Fibroblast of lung (primary cell): ENCODE results near the gene B4GALT6. TPM values are rescaled to one million over a fixed set of nuclear protein-coding genes. Genes with fewer than 3 reads are reported as not detected.

Experiments used
- DNase-seq, 2 donors: peaks; one replicate each; pipeline versions ENCODE4 v3.0.0 to v3.0.0-alpha.2; 2010; ENCODE audit warnings: low read depth in 2 of 2
- H2AFZ ChIP-seq: 2 replicates; pipeline ENCODE4 v1.5.1; 2012; ENCODE audit warnings: low read length, control low read depth, inconsistent platforms
- H3K27ac ChIP-seq: 2 replicates; pipeline ENCODE4 v1.5.1; 2011; ENCODE audit warnings: low read length, control low read depth; ENCODE audit not compliant: insufficient read depth
- H3K27me3 ChIP-seq: 2 replicates; pipeline ENCODE4 v1.5.1; 2011; ENCODE audit warnings: mild to moderate bottlenecking, low read length; ENCODE audit not compliant: control insufficient read depth, insufficient read depth
- H3K36me3 ChIP-seq: 2 replicates; pipeline ENCODE4 v1.5.1; 2011; ENCODE audit warnings: low read length; ENCODE audit not compliant: control insufficient read depth, insufficient read depth
- H3K4me1 ChIP-seq: 2 replicates; pipeline ENCODE4 v1.5.1; 2011; ENCODE audit warnings: low read length; ENCODE audit not compliant: control insufficient read depth, insufficient read depth; ENCODE audit errors: extremely low read depth
- H3K4me2 ChIP-seq: 2 replicates; pipeline ENCODE4 v1.5.1; 2011; ENCODE audit warnings: low read length, control low read depth; ENCODE audit not compliant: insufficient read depth; ENCODE audit errors: extremely low read depth
- H3K4me3 ChIP-seq, 4 experiments: fragments of 200-600 bp in 1 of 4; sonication (generic) in 1 of 4; replicated peaks in 1 of 4; 2 replicates each; pipeline ENCODE4 v1.5.1; 2011 to 2016; ENCODE audit warnings: low read length in 4 of 4, low read depth in 3 of 4, mild to moderate bottlenecking in 3 of 4, control low read depth in 2 of 4, inconsistent platforms in 1 of 4, mixed read lengths in 1 of 4; ENCODE audit not compliant: insufficient read depth in 1 of 4; ENCODE audit errors: control extremely low read depth in 1 of 4
- H3K79me2 ChIP-seq: 2 replicates; pipeline ENCODE4 v1.5.1; 2012; ENCODE audit warnings: mild to moderate bottlenecking, low read length, inconsistent platforms; ENCODE audit not compliant: control insufficient read depth, insufficient read depth
- H3K9ac ChIP-seq: 2 replicates; pipeline ENCODE4 v1.5.1; 2011; ENCODE audit warnings: mild to moderate bottlenecking, low read length, control low read depth; ENCODE audit not compliant: insufficient read depth
- H3K9me3 ChIP-seq: 2 replicates; pipeline ENCODE4 v1.5.1; 2012; ENCODE audit warnings: low read depth, low read length; ENCODE audit not compliant: control insufficient read depth, insufficient read depth
- H4K20me1 ChIP-seq: 2 replicates; pipeline ENCODE4 v1.5.1; 2011; ENCODE audit warnings: low read length; ENCODE audit not compliant: control insufficient read depth, insufficient read depth; ENCODE audit errors: extremely low read depth
- EZH2 ChIP-seq: IDR thresholded peaks from 2 replicates; pipeline ENCODE4 v1.5.1; 2012; ENCODE audit warnings: low read length, control low read depth, mild to moderate bottlenecking; ENCODE audit errors: missing control alignments
- polyA plus RNA-seq, 2 donors: library from polyadenylated mRNA; depleted of rRNA in 1 of 2; stranded (reverse) in 1 of 2; unstranded in 1 of 2; fragments of >200 nt; gene quantifications; 2 replicates each; pipeline ENCODE4 v1.2.1, GENCODE V29; 2011 to 2012; ENCODE audit warnings: missing spikeins in 1 of 2
- total RNA-seq: library from RNA; depleted of rRNA; stranded (reverse); fragments of >200 nt; gene quantifications from 2 replicates; pipeline ENCODE4 v1.2.1, GENCODE V29; 2014
- TF ChIP-seq, protein P1 (sequence below), 2 donors: IDR thresholded peaks in 1 of 2; conservative IDR thresholded peaks in 1 of 2; 1 replicate in 1 of 2; 2 replicates in 1 of 2; pipeline ENCODE4 v1.5.1; 2011 to 2012; ENCODE audit warnings: low read length in 2 of 2, control low read depth in 1 of 2, inconsistent platforms in 1 of 2, low read depth in 1 of 2, mild to moderate bottlenecking in 1 of 2

Gene B4GALT6
- total and polyA plus RNA-seq, 2 donors (not counting 1 experiment from before 2014, with no cell fraction given): 1.5 to 2.5 TPM

GRCh38 chr18:31585991-31586390 is 98.4 kb downstream of the B4GALT6 start:
- H3K9me3 ChIP-seq: no peaks in the 10 kb centered on the region

GRCh38 chr18:31583185-31583854 is 101.1 kb downstream of the B4GALT6 start:
- H3K79me2 ChIP-seq: no peaks in the 10 kb centered on the region
- H3K4me1 ChIP-seq: no peaks in the 10 kb centered on the region
- TF ChIP-seq, protein P1, sequence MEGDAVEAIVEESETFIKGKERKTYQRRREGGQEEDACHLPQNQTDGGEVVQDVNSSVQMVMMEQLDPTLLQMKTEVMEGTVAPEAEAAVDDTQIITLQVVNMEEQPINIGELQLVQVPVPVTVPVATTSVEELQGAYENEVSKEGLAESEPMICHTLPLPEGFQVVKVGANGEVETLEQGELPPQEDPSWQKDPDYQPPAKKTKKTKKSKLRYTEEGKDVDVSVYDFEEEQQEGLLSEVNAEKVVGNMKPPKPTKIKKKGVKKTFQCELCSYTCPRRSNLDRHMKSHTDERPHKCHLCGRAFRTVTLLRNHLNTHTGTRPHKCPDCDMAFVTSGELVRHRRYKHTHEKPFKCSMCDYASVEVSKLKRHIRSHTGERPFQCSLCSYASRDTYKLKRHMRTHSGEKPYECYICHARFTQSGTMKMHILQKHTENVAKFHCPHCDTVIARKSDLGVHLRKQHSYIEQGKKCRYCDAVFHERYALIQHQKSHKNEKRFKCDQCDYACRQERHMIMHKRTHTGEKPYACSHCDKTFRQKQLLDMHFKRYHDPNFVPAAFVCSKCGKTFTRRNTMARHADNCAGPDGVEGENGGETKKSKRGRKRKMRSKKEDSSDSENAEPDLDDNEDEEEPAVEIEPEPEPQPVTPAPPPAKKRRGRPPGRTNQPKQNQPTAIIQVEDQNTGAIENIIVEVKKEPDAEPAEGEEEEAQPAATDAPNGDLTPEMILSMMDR (conservative IDR thresholded peaks at IDR 0.05 in 1 of 2, IDR thresholded peaks at IDR 0.05 in 1 of 2; ENCODE audit: low read depth in 1 of 2, low read length in 2 of 2): no peak
- no peak for TF ChIP-seq EZH2
- no peak overlapping the region for H3K4me2 ChIP-seq
- H3K9me3 ChIP-seq: no peaks in the 10 kb centered on the region
- H4K20me1 ChIP-seq: no peaks in the 10 kb centered on the region
- H2AFZ ChIP-seq: no peak overlapping the region
- no peak overlapping the region for H3K27ac ChIP-seq
- H3K4me3 ChIP-seq: no peak overlapping the region
- no peaks in the 10 kb centered on the region for H3K27me3 ChIP-seq
- no peak overlapping the region for H3K9ac ChIP-seq
- DNase-seq: no peak
- H3K36me3 ChIP-seq: no peaks in the 10 kb centered on the region

More at GRCh38 chr18:31585991-31586390, 98.4 kb downstream of the B4GALT6 start:
- Histone ChIP-seq H3K27me3 (no peaks in the 10 kb centered on the region), H3K9ac (no peak overlapping the region), H3K4me3 (no peak overlapping the region), H3K4me2 (no peak overlapping the region), H2AFZ (no peak overlapping the region), H3K36me3 (no peaks in the 10 kb centered on the region), H3K4me1 (no peaks in the 10 kb centered on the region), H4K20me1 (no peaks in the 10 kb centered on the region), H3K79me2 (no peaks in the 10 kb centered on the region), H3K27ac (no peak overlapping the region)
- DNase-seq: no peak
- no peak for TF ChIP-seq EZH2
- TF ChIP-seq, protein P1 (conservative IDR thresholded peaks at IDR 0.05 in 1 of 2, IDR thresholded peaks at IDR 0.05 in 1 of 2; ENCODE audit: low read depth in 1 of 2, low read length in 2 of 2): no peak

DNA sequence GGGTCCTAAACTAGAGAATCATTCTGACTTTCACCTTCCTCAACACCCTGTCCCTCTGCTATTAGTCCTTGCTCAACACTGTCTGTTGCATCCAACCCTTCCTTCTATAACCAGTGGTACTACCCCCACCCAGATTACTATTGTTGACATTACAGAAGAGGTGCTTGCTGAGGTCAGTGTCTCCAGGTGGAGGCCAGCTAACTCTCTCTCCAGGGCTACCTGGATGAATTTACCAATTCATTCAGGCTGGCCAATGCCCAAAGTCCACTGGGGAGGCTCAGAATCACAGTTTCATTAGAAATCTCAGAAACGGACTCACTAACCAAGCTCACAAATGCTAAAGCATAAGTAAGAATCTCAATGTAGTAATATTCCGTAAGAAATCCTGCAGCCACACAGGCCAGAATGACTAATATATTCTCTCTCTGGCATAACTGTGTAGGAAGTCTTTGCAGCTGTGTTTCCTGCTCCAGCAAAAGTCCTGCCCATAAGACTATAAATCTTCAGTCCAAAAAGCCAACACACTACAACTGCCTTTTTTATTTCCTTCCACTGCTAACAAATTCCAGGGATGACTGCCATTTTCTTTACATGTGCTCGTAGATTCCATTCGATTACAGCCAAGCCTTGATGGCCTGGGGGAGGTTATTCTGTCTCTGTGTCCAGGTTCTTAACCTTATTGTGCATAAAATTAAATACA is 102.7 kb downstream of the B4GALT6 start:
- H3K36me3 ChIP-seq: no peaks in the 10 kb centered on the region
- no peak overlapping the region for H2AFZ ChIP-seq
- peak; percentile 4 to 85 for DNase-seq
- no peaks in the 10 kb centered on the region for H3K4me1 ChIP-seq
- no peak for TF ChIP-seq EZH2
- TF ChIP-seq, protein P1 (conservative IDR thresholded peaks at IDR 0.05 in 1 of 2, IDR thresholded peaks at IDR 0.05 in 1 of 2; ENCODE audit: low read depth in 1 of 2, low read length in 2 of 2): no peak
- no peaks in the 10 kb centered on the region for H3K79me2 ChIP-seq
- no peaks in the 10 kb centered on the region for H3K27me3 ChIP-seq
- no peaks in the 10 kb centered on the region for H3K9me3 ChIP-seq
- no peak overlapping the region for H3K4me2 ChIP-seq
- H3K4me3 ChIP-seq: no peak overlapping the region
- no peaks in the 10 kb centered on the region for H4K20me1 ChIP-seq
- H3K27ac ChIP-seq: no peak overlapping the region
- no peak overlapping the region for H3K9ac ChIP-seq
